Pancreas (tissue), 10 donors: Measurements from ENCODE around the gene SLC24A4. TPM values are rescaled to one million over a fixed set of nuclear protein-coding genes. Genes with fewer than 3 reads are reported as not detected.

Source experiments
- ATAC-seq, 4 donors: fragments of 200-7000 bp; cut with Tn5 transposase; one replicate each; pipeline versions ENCODE4 v1.8.0 to v1.9.1; 2020; ENCODE audit warnings: mild to moderate bottlenecking in 4 of 4, moderate library complexity in 4 of 4
- DNase-seq, 6 donors: peaks; one replicate each; pipeline ENCODE4 v3.0.0-alpha.2; 2020
- FAIRE-seq: peaks from 2 replicates; lab custom pipeline; 2012; peaks lifted over from hg19 to GRCh38; lab: Jason Lieb, UNC
- H3K27ac ChIP-seq, 4 donors: fragments of 200-600 bp; sonication (generic); 1 replicate in 3 of 4; 2 replicates in 1 of 4; pipeline versions ENCODE4 v1.5.0 to v1.8.0; 2020
- H3K27me3 ChIP-seq, 4 donors: fragments of 200-600 bp; one replicate each; pipeline ENCODE4 v1.8.0; 2021
- H3K36me3 ChIP-seq, 3 donors: fragments of 200-600 bp; sonication (generic) in 1 of 3; one replicate each; pipeline versions ENCODE4 v1.5.0 to v1.8.0; 2020 to 2021
- H3K4me1 ChIP-seq, 3 donors: fragments of 200-600 bp; one replicate each; pipeline ENCODE4 v1.8.0; 2021
- H3K4me3 ChIP-seq, 4 donors: fragments of 200-600 bp; sonication (generic) in 2 of 4; one replicate each; pipeline versions ENCODE4 v1.5.0 to v1.8.0; 2020 to 2021
- H3K9me3 ChIP-seq, 4 donors: fragments of 200-600 bp; one replicate each; pipeline ENCODE4 v1.8.0; 2021
- WGBS, 2 donors: extraction: QIAGEN DNeasy Blood & Tissue Kit; methylation state at CpG; one replicate each; pipeline ENCODE4 v1.1.7; 2013; 5-methylcytosine and 5-hydroxymethylcytosine counted together
- intact Hi-C, 3 donors: fragments of 100-400 bp; cut with DNase I; formaldehyde crosslinking; loops; one replicate each; pipeline versions ENCODE4 v1.11.1 to v1.14.2; 2022
- polyA plus RNA-seq, 2 donors: library from polyadenylated mRNA; stranded (reverse); fragments of 200-250 nt; gene quantifications; one replicate each; pipeline ENCODE4 v1.2.3, GENCODE V29; 2013
- total RNA-seq, 6 donors: library from RNA; stranded (reverse); fragmentation: NEBNext Ultra II Directional in 4 of 6; extraction: Animal tissue kit (Norgen Biotek cat#: 25700) in 4 of 6; gene quantifications; one replicate each; pipeline versions ENCODE4 v1.2.1 to v1.2.4, GENCODE V29; 2021 to 2023
- TF ChIP-seq, protein P1 (sequence below), 4 donors: fragments of 200-600 bp; sonication (generic) in 3 of 4; IDR thresholded peaks; one replicate each; pipeline versions ENCODE4 v1.5.0 to v1.8.0; 2021; ENCODE audit warnings: antibody characterized with exemption in 4 of 4
- donor health status: healthy with polysubstance abuse.
- donor health status: DM: no; HTN: no; CAD: no; lungs with moderate emphysema.
- donor health status: DM: no; HTN: no; CAD: no.
- donor health status: control.
- donor health status: control.
- donor health status: Bipolar disorder and iron deficiency.
- donor health status: DM: yes; HTN: yes; CAD: no.
- donor health status: DM: no; HTN: no; CAD: no.
- donor health status: DM: no; HTN: no; CAD: no.
- donor health status: DM: yes; HTN: yes; CAD: no.

Gene SLC24A4
- total and polyA plus RNA-seq, 8 donors, result 0.04 to 0.14 (median 0.07) TPM

- intact Hi-C loops, result no loop called here
- Histone ChIP-seq H3K4me1 (no peaks in the 10 kb centered on the region), H3K27ac (peak within 1 kb of the TSS in 2 of 4 donors; percentile 16 to 50), H3K27me3 (peaks cover 0 to 3% (median 0%) of the 10 kb centered on the region in 4 donors), H3K36me3 (no peaks in the 10 kb centered on the region), H3K9me3 (no peaks in the 10 kb centered on the region), H3K4me3 (peak within 1 kb of the TSS; percentile 19 to 52 (median 38))
- 7 to 8% methylated on average over 72 to 79 of the region's 79 CpGs for WGBS, 2 donors
- FAIRE-seq (no peak), ATAC-seq (peak in 3 of 4 donors; percentile 35 to 58 (median 57)), DNase-seq (peak in 1 of 6 donors; percentile 67)
- TF ChIP-seq, protein P1, sequence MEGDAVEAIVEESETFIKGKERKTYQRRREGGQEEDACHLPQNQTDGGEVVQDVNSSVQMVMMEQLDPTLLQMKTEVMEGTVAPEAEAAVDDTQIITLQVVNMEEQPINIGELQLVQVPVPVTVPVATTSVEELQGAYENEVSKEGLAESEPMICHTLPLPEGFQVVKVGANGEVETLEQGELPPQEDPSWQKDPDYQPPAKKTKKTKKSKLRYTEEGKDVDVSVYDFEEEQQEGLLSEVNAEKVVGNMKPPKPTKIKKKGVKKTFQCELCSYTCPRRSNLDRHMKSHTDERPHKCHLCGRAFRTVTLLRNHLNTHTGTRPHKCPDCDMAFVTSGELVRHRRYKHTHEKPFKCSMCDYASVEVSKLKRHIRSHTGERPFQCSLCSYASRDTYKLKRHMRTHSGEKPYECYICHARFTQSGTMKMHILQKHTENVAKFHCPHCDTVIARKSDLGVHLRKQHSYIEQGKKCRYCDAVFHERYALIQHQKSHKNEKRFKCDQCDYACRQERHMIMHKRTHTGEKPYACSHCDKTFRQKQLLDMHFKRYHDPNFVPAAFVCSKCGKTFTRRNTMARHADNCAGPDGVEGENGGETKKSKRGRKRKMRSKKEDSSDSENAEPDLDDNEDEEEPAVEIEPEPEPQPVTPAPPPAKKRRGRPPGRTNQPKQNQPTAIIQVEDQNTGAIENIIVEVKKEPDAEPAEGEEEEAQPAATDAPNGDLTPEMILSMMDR (IDR thresholded peaks at IDR 0.05), result no peak
Observed at GRCh38 chr14:92513204-92513965, 190.4 kb downstream of the SLC24A4 start, which contains the start of gene RIN3. TSS of gene RIN3 (plus strand) at chr14:92513781. CDS start at chr14:92513933, 152 bp downstream.

- intact Hi-C loops, result no loop called here
- Histone ChIP-seq H3K27me3 (peaks cover 0 to 3% (median 0%) of the 10 kb centered on the region in 4 donors), H3K4me3 (peak overlapping the region; percentile 19 to 52 (median 38)), H3K9me3 (no peaks in the 10 kb centered on the region), H3K4me1 (no peaks in the 10 kb centered on the region), H3K36me3 (no peaks in the 10 kb centered on the region), H3K27ac (peak overlapping the region in 2 of 4 donors; percentile 16 to 50)
- ATAC-seq (peak in 3 of 4 donors; percentile 21 to 31 (median 29)), DNase-seq (no peak), FAIRE-seq (no peak)
- WGBS, 2 donors, result 4 to 5% methylated on average over 76 to 81 of the region's 81 CpGs
- TF ChIP-seq, protein P1 (IDR thresholded peaks at IDR 0.05), result no peak
Observed at GRCh38 chr14:92513966-92514843, 191.2 kb downstream of the SLC24A4 start.

GRCh38 chr14:92514844-92515514, 192.0 kb downstream of the SLC24A4 start:
- intact Hi-C loops, result no loop called here
- WGBS, 2 donors, result 45 to 51% methylated on average over 15 of the region's 15 CpGs
- H3K27ac ChIP-seq, result no peak overlapping the region
- peak overlapping the region in 3 of 4 donors; percentile 19 to 52 (median 34) for H3K4me3 ChIP-seq
- H3K9me3 ChIP-seq, result no peaks in the 10 kb centered on the region
- H3K27me3 ChIP-seq, result peaks cover 0 to 3% (median 0%) of the 10 kb centered on the region in 4 donors
- no peak for ATAC-seq
- FAIRE-seq, result no peak
- DNase-seq, result no peak
- TF ChIP-seq, protein P1 (IDR thresholded peaks at IDR 0.05), result no peak
- no peaks in the 10 kb centered on the region for H3K36me3 ChIP-seq
- H3K4me1 ChIP-seq, result no peaks in the 10 kb centered on the region

- ATAC-seq, result no peak
- FAIRE-seq, result no peak
- Histone ChIP-seq H3K27ac (no peak overlapping the region), H3K36me3 (no peaks in the 10 kb centered on the region), H3K4me3 (no peak overlapping the region), H3K27me3 (peaks cover 0 to 3% (median 0%) of the 10 kb centered on the region in 4 donors), H3K9me3 (no peaks in the 10 kb centered on the region), H3K4me1 (no peaks in the 10 kb centered on the region)
- TF ChIP-seq, protein P1 (IDR thresholded peaks at IDR 0.05), result no peak
- 72 to 78% methylated on average over 5 of the region's 5 CpGs for WGBS, 2 donors
- no peak for DNase-seq
- intact Hi-C loops, result no loop called here
Observed at GRCh38 chr14:92515546-92516343, 192.8 kb downstream of the SLC24A4 start.
